ENCODE results near the gene KRT81.
"Not testable (repeated sequence)": the region's sequence is repeated elsewhere in the genome, so short reads cannot be mapped to it uniquely, and the experiment has no call there.

The KRT81 gene

DNA sequence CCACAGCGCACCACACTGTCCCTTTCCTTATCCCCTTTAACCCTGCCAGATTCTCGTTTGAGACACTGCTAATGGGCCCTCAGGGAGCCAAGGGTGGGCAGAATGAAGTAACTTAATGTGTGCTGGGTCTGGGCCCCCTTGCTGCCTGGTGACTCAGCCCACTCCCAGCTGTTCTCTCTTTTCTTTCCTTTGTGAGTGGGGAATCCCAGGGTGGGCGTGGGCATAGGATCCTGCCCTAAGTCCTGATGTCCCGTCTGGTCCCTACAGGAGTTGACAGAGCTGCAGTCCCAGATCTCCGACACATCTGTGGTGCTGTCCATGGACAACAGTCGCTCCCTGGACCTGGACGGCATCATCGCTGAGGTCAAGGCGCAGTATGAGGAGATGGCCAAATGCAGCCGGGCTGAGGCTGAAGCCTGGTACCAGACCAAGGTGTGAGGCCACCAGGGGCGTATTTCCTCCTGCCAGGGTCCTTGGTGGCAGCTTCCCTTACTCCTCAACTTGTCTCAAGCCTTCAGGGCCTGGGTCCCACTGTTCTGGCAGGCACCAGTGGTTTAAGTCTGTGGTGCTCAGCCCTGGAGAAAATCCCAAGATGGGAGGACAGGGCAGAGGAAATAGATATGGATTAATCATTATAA lies 50.0 kb downstream of the KRT81 start:
- DNase-seq (ENCODE audit: low spot score) = no peak

DNA sequence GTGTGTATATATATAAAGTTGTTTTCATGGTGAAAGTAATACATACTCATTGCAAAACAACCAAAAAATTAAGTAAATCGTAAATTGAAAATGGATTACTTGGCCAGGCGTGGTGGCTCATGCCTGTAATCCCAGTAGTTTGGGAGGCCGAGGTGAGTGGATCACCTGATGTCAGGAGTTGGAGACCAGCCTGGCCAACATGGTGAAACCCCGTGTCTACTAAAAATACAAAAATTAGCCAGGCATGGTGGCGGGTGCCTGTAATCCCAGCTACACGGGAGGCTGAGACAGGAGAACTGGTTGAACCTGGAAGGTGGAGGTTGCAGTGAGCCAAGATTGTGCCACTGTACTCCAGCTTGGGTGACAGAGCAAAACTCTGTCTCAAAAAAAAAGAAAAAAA lies 51.1 kb downstream of the KRT81 start:
- DNase-seq (ENCODE audit: low spot score) = not testable (repeated sequence)

DNA sequence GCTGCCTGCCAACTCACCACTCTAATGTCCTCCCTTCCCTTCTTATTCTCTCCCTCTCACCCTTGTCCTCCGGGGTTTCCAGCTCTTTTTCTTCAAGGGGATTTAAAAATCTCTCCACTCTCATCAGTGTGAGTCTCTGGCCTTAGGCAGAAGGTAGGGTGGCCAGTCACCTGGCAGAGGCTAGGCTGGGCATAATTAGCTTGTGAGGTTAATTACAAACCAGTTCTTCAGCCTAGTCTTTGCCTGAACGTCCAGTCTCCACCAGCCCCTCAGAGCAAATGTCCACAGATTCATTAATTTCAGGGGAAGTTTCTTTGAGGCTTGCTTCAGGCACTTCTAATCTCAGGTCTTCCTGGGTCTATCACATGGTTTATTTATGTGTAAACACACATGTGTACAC lies 51.6 kb downstream of the KRT81 start:
- DNase-seq (ENCODE audit: low spot score) = no peak

DNA sequence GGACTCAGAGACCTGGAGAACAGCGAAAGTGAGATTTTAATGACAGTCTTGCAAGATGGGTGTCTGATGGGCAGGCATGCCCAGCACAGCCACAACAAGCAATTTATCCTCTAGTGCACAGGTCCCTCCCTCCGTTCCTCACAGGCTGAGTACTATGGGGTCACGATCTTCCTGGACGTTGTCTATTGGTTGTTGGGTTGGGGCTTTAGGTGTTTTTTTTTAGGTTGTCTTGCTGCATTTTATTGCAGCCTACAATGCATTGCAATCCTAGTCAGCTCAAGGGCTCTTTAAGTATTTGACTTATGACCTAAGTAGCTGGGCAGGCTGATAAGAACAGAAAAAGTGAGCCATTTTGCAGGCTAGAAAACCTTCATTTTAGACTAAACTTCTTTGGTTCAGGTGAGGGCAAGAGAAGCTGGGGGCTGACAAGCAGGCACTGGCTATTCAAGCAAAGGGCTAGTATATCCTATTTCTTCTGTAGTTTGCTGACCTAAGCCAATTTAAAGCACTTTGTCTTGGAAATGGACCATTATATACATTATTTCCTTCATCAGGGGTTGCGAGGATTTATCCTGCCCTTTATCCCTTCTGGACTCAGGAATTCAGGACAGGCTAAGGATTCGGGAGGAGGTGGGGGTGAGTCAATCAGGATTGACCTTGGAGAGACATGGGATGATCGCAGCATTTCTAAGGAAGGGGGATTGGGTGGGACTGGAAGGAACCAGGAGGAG lies 52.3 kb downstream of the KRT81 start:
- DNase-seq (ENCODE audit: low spot score) = no peak

DNA sequence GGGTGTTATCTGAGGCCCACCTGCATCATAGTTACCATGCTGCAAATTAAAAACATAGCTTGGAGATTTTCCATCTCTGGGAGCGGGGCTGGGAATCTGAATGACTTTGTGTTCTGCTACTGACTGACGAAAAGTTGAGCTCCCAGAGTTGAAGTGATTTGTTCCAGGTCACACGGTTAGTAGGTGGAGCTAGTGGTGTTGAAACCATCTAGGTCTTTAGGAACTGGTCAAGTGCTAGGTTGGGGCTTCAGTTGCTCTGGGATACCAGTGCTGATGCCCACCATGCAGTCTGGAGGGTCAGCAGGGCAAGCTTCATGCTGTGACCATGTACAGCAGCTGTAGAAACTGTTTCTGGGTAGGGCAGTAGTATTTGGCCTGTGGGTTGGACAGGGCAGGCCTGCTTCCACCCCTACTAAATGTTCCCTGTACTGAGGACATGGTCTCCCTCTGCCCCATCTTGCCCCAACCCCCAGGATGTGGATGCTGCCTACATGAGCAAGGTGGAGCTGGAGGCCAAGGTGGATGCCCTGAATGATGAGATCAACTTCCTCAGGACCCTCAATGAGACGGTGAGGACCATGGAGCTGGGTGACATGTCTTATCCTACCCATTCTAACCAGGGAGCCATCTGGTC lies 53.0 kb downstream of the KRT81 start:
- DNase-seq (ENCODE audit: low spot score) = no peak

DNA sequence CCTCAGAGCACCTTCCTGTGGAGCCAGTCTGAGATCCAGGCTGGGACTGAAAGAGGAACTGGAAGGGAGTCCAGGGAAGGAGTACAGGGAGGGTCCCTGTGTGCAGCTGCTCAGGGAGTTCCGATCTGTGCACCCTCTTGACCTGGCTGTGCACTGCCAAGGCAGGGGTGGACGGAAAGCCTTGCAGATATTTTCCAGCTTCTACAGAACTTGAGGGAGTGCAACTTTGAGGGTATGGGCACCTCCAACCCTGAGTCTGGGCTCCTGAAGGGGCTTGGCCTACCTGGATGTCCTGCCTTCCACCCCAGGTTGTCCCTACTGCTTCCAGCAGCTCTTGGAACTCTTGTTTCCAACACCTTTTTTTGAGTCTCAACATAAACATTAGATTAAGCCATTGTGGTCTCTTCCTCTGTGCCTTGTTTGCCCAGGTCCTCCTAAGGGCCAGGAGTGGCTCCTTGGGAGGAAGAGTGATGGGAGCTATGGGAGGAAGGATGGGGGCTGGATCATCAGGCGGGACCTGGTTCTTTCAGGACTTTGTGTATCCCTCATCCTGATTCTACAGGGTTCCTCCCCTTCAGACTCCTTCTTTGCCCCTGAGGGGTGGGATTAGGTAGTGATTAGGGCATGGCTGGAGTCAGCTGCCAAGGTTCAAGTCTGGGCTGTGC lies 54.8 kb downstream of the KRT81 start:
- DNase-seq (ENCODE audit: low spot score) = no peak

Data from hematopoietic multipotent progenitor cell treated with erythropoietin and hydrocortisone succinate and interleukin-3 and kit ligand, for 17 days (in vitro differentiated cells).